Suprapubic skin (tissue), 4 donors: ENCODE measurements around the gene ACBD5. TPM values are rescaled to one million over a fixed set of nuclear protein-coding genes. Genes with fewer than 3 reads are reported as not detected.
A peak's percentile ranks its signal among the peaks of the same experiment; 100 is the strongest.

ENCODE experiments used
- DNase-seq, 2 donors: peaks; one replicate each; pipeline ENCODE4 v3.0.0-alpha.2; 2019; ENCODE audit warnings: low spot score in 2 of 2
- H3K27ac ChIP-seq: fragments of 200-600 bp; sonication (generic); one replicate; pipeline ENCODE4 v1.5.1; 2019
- H3K27me3 ChIP-seq: fragments of 200-600 bp; sonication (generic); one replicate; pipeline ENCODE4 v1.5.1; 2019
- H3K36me3 ChIP-seq: fragments of 200-600 bp; sonication (generic); one replicate; pipeline ENCODE4 v1.5.1; 2019
- H3K4me1 ChIP-seq: fragments of 200-600 bp; sonication (generic); one replicate; pipeline ENCODE4 v1.5.1; 2019
- H3K4me3 ChIP-seq: fragments of 200-600 bp; sonication (generic); one replicate; pipeline ENCODE4 v1.5.1; 2019; ENCODE audit warnings: mild to moderate bottlenecking
- H3K9me3 ChIP-seq: fragments of 200-600 bp; sonication (generic); one replicate; pipeline ENCODE4 v1.5.1; 2019
- CTCF ChIP-seq, 2 donors: fragments of 200-600 bp in 1 of 2; fragments of 450-650 bp in 1 of 2; sonication (generic) in 1 of 2; IDR thresholded peaks; one replicate each; pipeline ENCODE4 v1.5.1; 2016 to 2019; ENCODE audit warnings: antibody characterized with exemption in 2 of 2, mild to moderate bottlenecking in 1 of 2, moderate library complexity in 1 of 2
- EP300 ChIP-seq: sonication (generic); formaldehyde crosslinking; IDR thresholded peaks from one replicate; pipeline ENCODE4 v1.6.1; 2017; ENCODE audit warnings: antibody characterized with exemption
- POLR2A ChIP-seq, 2 donors: fragments of 450-650 bp; IDR thresholded peaks; one replicate each; pipeline ENCODE4 v1.6.1; 2017; ENCODE audit warnings: antibody characterized with exemption in 2 of 2, mild to moderate bottlenecking in 2 of 2, moderate library complexity in 2 of 2
- POLR2AphosphoS5 ChIP-seq, 3 donors: sonication (generic); formaldehyde crosslinking; IDR thresholded peaks; one replicate each; pipeline ENCODE4 v1.6.1; 2017; ENCODE audit warnings: antibody characterized with exemption in 3 of 3
- WGBS: methylation state at CpG from one replicate; pipeline ENCODE4 v1.1.5; 2018; 5-methylcytosine and 5-hydroxymethylcytosine counted together
- total RNA-seq, 4 donors: library from RNA; depleted of rRNA; stranded (reverse); fragments of >200 nt; gene quantifications; one replicate each; pipeline ENCODE4 v1.1.0, GENCODE V29; 2016

ACBD5 gene
- total RNA-seq, 4 donors from 2014 or later: 17.4 to 29.4 (median 18.8) TPM

GRCh38 chr10:27252267-27253000 is 11.8 kb upstream of the ACBD5 start:
- peak overlapping the region; percentile 61 for H3K4me3 ChIP-seq
- no peaks in the 10 kb centered on the region for H3K36me3 ChIP-seq
- WGBS: 18% methylated on average over 36 of the region's 63 CpGs
- H3K27me3 ChIP-seq: peaks cover 5% of the 10 kb centered on the region
- no peak for DNase-seq
- TF ChIP-seq POLR2AphosphoS5 (IDR thresholded peaks at IDR 0.05) (no peak), CTCF (IDR thresholded peaks at IDR 0.05) (peak; percentile 11 to 94), POLR2A (IDR thresholded peaks at IDR 0.05) (peak in 1 of 2 donors; percentile 19)
- peak overlapping the region; percentile 72 for H3K27ac ChIP-seq
- peaks cover 5% of the 10 kb centered on the region for H3K4me1 ChIP-seq
- H3K9me3 ChIP-seq: no peaks in the 10 kb centered on the region

- WGBS: 95% methylated on average over 11 of the region's 14 CpGs
- Histone ChIP-seq H3K36me3 (no peaks in the 10 kb centered on the region), H3K9me3 (no peaks in the 10 kb centered on the region), H3K27me3 (no peaks in the 10 kb centered on the region), H3K4me1 (peaks cover 5% of the 10 kb centered on the region), H3K27ac (no peak overlapping the region), H3K4me3 (no peak overlapping the region)
- no peak for TF ChIP-seq CTCF (IDR thresholded peaks at IDR 0.05)
- no peak for TF ChIP-seq EP300
- no peak for TF ChIP-seq POLR2AphosphoS5 (IDR thresholded peaks at IDR 0.05)
- TF ChIP-seq POLR2A (IDR thresholded peaks at IDR 0.05): no peak
- DNase-seq: no peak
Measured at GRCh38 chr10:27251554-27251953, 11.0 kb upstream of the ACBD5 start.

- no peak for TF ChIP-seq POLR2AphosphoS5 (IDR thresholded peaks at IDR 0.05)
- no peak for TF ChIP-seq EP300
- TF ChIP-seq POLR2A (IDR thresholded peaks at IDR 0.05): no peak
- no peak for TF ChIP-seq CTCF (IDR thresholded peaks at IDR 0.05)
Measured at GRCh38 chr10:27248215-27248614, 7.6 kb upstream of the ACBD5 start.

GRCh38 chr10:27247441-27247840 is 6.8 kb upstream of the ACBD5 start:
- H3K27ac ChIP-seq: no peak overlapping the region
- TF ChIP-seq POLR2A (IDR thresholded peaks at IDR 0.05) (no peak), POLR2AphosphoS5 (IDR thresholded peaks at IDR 0.05) (no peak), EP300 (no peak), CTCF (IDR thresholded peaks at IDR 0.05) (no peak)
- no peaks in the 10 kb centered on the region for H3K27me3 ChIP-seq
- DNase-seq: no peak
- H3K4me3 ChIP-seq: no peak overlapping the region
- peaks cover 18% of the 10 kb centered on the region for H3K4me1 ChIP-seq
- H3K9me3 ChIP-seq: no peaks in the 10 kb centered on the region
- H3K36me3 ChIP-seq: no peaks in the 10 kb centered on the region
- 67% methylated on average over 3 of the region's 3 CpGs for WGBS

More at GRCh38 chr10:27248215-27248614, 7.6 kb upstream of the ACBD5 start:
- WGBS: 85% methylated on average over 4 of the region's 4 CpGs
- Histone ChIP-seq H3K36me3 (no peaks in the 10 kb centered on the region), H3K27me3 (no peaks in the 10 kb centered on the region), H3K4me1 (peaks cover 11% of the 10 kb centered on the region), H3K9me3 (no peaks in the 10 kb centered on the region), H3K4me3 (no peak overlapping the region), H3K27ac (no peak overlapping the region)
- DNase-seq: no peak

- Histone ChIP-seq H3K36me3 (no peaks in the 10 kb centered on the region), H3K27ac (no peak overlapping the region), H3K4me1 (peaks cover 14% of the 10 kb centered on the region), H3K27me3 (no peaks in the 10 kb centered on the region), H3K9me3 (no peaks in the 10 kb centered on the region), H3K4me3 (no peak overlapping the region)
- 89% methylated on average over 5 of the region's 5 CpGs for WGBS
- TF ChIP-seq CTCF (IDR thresholded peaks at IDR 0.05): no peak
- TF ChIP-seq EP300: no peak
- TF ChIP-seq POLR2A (IDR thresholded peaks at IDR 0.05): no peak
- TF ChIP-seq POLR2AphosphoS5 (IDR thresholded peaks at IDR 0.05): no peak
- no peak for DNase-seq
Measured at GRCh38 chr10:27247006-27247405, 6.4 kb upstream of the ACBD5 start.
